Left ventricle myocardium inferior (tissue), 1 donor: Measurements from ENCODE around the gene GPC3. TPM values are rescaled to one million over a fixed set of nuclear protein-coding genes. Genes with fewer than 3 reads are reported as not detected.

Experiments used
- DNase-seq: peaks from one replicate; pipeline ENCODE4 v3.0.0-alpha.2; 2020
- H3K27ac ChIP-seq: fragments of 200-600 bp; replicated peaks from 2 replicates; pipeline ENCODE4 v1.8.0; 2021
- H3K27me3 ChIP-seq: fragments of 200-600 bp; 2 replicates; pipeline ENCODE4 v1.8.0; 2021; ENCODE audit warnings: low read depth
- H3K36me3 ChIP-seq: fragments of 200-600 bp; 2 replicates; pipeline ENCODE4 v1.8.0; 2021
- H3K4me1 ChIP-seq: fragments of 200-600 bp; 2 replicates; pipeline ENCODE4 v1.8.0; 2021
- H3K4me3 ChIP-seq: fragments of 200-600 bp; 2 replicates; pipeline ENCODE4 v1.8.0; 2021; ENCODE audit warnings: mild to moderate bottlenecking, moderate library complexity
- H3K9me3 ChIP-seq: fragments of 200-600 bp; replicated peaks from 2 replicates; pipeline ENCODE4 v1.8.0; 2021
- intact Hi-C: fragments of 100-400 bp; cut with micrococcal nuclease; formaldehyde crosslinking; loops from one replicate; pipeline ENCODE4 v1.11.0; 2022
- total RNA-seq: library from RNA; stranded (reverse); fragmentation: NEBNext Ultra II Directional; extraction: Animal tissue kit (Norgen Biotek cat#: 25700); gene quantifications from one replicate; pipeline ENCODE4 v1.2.1, GENCODE V29; 2021
- TF ChIP-seq, protein P1 (sequence below): fragments of 200-600 bp; IDR thresholded peaks from 2 replicates; pipeline ENCODE4 v1.8.0; 2021; ENCODE audit warnings: antibody characterized with exemption, mild to moderate bottlenecking, borderline replicate concordance
- donor health status: DM: no; HTN: yes; CAD: no; lungs with severe emphysema.

Gene GPC3
- total RNA-seq, 1 donor from 2014 or later = 5.4 TPM

DNA sequence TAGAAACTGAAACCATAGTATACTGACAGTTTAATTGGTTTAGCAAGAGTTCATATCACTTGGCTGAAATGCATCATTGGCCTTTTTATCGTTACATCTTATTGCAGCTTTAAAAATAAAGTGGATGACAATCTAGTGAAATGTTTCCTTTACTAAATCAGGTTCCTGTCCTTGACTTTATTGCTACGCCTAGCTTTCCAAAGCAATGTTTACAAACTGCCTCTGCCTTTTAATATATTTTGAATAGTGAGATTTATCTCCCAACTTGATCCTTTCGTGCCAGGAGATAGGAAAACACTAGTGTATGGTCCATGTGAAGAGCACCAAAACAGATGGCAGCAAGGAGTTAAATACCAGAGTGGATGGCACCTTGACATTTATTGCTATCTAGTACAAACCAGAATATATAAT is 67.0 kb downstream of the GPC3 start:
- no peak overlapping the region for H3K27ac ChIP-seq
- H3K4me3 ChIP-seq = no peak overlapping the region
- H3K36me3 ChIP-seq = no peaks in the 10 kb centered on the region
- DNase-seq = no peak
- no peaks in the 10 kb centered on the region for H3K4me1 ChIP-seq
- TF ChIP-seq, protein P1, sequence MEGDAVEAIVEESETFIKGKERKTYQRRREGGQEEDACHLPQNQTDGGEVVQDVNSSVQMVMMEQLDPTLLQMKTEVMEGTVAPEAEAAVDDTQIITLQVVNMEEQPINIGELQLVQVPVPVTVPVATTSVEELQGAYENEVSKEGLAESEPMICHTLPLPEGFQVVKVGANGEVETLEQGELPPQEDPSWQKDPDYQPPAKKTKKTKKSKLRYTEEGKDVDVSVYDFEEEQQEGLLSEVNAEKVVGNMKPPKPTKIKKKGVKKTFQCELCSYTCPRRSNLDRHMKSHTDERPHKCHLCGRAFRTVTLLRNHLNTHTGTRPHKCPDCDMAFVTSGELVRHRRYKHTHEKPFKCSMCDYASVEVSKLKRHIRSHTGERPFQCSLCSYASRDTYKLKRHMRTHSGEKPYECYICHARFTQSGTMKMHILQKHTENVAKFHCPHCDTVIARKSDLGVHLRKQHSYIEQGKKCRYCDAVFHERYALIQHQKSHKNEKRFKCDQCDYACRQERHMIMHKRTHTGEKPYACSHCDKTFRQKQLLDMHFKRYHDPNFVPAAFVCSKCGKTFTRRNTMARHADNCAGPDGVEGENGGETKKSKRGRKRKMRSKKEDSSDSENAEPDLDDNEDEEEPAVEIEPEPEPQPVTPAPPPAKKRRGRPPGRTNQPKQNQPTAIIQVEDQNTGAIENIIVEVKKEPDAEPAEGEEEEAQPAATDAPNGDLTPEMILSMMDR = no peak
- intact Hi-C loops = no loop called here
- H3K9me3 ChIP-seq = peaks cover 5% of the 10 kb centered on the region
- no peaks in the 10 kb centered on the region for H3K27me3 ChIP-seq

DNA sequence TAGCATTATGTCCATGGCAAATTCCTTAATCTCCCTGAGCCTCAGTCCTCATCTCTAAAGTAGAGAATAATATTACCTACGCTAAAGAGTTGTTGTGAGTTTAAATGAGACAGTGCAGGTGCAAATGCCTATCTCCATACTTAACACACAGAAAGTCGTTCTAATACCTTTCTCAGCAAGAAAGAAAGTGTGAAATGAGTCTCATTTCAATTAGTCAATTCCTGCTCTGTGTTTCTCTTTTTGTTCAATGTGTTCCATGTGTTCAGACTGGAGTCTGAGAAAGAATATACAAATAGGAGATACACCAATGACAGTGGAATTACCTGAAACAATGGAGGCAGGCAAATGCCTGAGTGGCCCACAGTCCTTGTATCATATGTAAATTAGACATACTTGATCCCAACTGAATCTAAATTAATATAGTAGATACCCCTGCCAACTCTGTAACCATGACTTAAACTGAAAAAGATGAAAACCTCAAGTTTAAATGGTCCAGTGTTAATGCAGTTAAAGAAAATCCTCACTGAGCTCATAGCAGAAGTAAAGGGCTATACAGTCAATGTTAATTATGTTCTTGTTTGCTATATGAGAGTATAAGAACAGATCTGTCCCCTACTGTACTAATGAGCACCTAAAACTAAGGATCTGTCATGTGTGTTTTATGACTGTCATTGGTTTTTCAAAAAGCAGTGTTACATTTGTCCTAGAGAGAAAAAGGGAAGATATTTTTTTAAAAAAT is 68.2 kb downstream of the GPC3 start:
- no peak for DNase-seq
- Histone ChIP-seq H3K4me1 (no peaks in the 10 kb centered on the region), H3K27ac (no peak overlapping the region), H3K36me3 (no peaks in the 10 kb centered on the region), H3K4me3 (no peak overlapping the region), H3K9me3 (peaks cover 5% of the 10 kb centered on the region), H3K27me3 (no peaks in the 10 kb centered on the region)
- TF ChIP-seq, protein P1 = no peak
- intact Hi-C loops = no loop called here

DNA sequence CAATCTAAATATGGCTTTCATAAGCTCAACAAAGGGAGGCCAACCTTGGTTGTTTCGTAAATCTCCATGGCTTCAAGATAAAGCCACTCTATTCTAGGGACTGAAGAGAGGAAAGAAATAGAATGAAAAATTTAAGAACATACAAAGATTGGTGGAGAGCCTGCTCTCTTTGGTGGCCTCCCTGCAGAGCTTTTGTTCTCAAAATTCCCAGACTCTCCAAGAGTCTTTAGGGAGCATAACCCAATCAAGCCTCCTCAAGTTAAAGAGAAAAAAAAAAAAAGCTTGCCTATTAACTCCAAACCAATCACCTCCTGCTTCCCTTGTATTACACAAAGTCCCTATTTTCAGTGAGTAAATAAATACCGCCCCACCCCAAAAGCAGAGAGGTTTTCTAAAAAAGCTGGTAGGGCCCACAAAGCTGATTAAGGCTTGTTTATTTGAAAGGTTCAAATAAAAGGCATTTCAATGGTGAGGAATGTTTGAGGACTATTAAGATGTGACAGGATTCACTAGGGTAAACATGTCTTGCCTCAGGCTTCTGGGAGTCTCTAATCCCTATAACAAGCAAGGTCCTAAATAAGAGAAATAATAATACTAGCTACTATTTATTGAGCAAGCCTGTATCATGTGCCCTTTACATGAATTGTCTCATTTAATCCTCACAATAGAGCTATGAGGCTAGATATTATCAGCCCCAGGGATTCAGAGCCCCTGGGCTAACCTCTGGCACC is 71.6 kb downstream of the GPC3 start:
- Histone ChIP-seq H3K27ac (no peak overlapping the region), H3K4me3 (no peak overlapping the region), H3K4me1 (no peaks in the 10 kb centered on the region), H3K9me3 (peaks cover 5% of the 10 kb centered on the region), H3K27me3 (no peaks in the 10 kb centered on the region), H3K36me3 (no peaks in the 10 kb centered on the region)
- TF ChIP-seq, protein P1 = no peak
- DNase-seq = no peak
- intact Hi-C loops = no loop called here

DNA sequence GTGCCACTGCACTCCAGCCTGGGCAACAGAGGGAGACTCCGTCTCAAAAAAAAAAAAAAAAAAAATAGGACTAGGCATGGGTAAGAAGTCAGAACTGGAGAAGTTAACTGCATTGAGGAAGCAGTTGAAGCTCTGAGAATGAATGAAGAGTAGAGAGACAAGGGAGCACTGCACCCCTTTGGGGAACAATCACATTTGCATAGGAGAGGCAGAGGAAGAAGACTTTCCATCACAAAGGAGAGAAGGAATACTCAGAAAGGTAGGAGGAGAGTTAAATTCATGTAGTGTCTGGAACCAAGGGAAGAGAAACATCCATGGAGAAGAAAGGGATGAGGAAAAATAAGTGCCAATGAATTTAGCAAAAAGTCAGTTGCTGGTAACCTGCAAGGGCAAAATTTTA is 72.4 kb downstream of the GPC3 start:
- TF ChIP-seq, protein P1 = no peak
- DNase-seq = no peak

DNA sequence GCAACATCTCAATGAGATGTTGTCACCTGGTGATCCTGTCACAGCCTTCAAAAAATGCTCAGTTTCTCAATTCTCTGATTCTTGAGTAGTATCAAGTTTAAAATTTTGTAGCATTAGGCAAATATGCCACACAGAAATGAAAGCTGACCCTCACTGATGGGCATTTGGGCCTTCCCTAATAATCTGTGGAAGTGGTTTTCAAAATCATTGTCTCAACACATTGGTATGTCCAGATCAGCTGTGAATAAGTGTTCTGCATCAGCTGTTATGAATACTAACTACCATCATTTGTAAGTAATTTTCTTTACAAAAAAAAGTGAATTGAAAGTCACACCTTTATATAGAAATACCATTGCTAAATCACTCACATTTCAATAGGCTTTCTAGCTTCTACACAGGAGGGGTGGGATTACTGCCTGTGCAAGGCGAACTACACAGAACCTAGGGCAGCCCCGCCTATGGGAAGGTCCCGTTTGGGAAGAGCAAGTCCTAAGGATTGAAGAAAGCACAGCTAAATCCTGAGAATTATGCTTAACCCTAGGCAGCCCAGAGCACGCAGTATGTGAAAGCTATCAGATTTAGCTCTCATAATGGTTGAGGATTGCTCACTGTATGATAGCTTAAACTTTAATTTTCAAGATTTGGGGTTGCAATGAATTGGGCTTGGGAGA is 73.4 kb downstream of the GPC3 start:
- Histone ChIP-seq H3K27ac (no peak overlapping the region), H3K36me3 (no peaks in the 10 kb centered on the region), H3K27me3 (no peaks in the 10 kb centered on the region), H3K4me3 (no peak overlapping the region), H3K9me3 (peaks cover 3% of the 10 kb centered on the region), H3K4me1 (no peaks in the 10 kb centered on the region)
- intact Hi-C loops = no loop called here
- no peak for DNase-seq
- TF ChIP-seq, protein P1 = no peak

More for the DNA sequence above, 72.4 kb downstream of the GPC3 start:
- H3K4me1 ChIP-seq = no peaks in the 10 kb centered on the region
- no peak overlapping the region for H3K4me3 ChIP-seq
- no peaks in the 10 kb centered on the region for H3K27me3 ChIP-seq
- no peak overlapping the region for H3K27ac ChIP-seq
- H3K36me3 ChIP-seq = no peaks in the 10 kb centered on the region
- peaks cover 5% of the 10 kb centered on the region for H3K9me3 ChIP-seq
- intact Hi-C loops = no loop called here
